Suppressor macrophage (primary cell): ENCODE data around the gene JMJD4.

Source experiments
- DNase-seq, 4 experiments: peaks; one replicate each; pipeline ENCODE4 v3.0.0-alpha.2; 2020 to 2022

Gene JMJD4

DNA sequence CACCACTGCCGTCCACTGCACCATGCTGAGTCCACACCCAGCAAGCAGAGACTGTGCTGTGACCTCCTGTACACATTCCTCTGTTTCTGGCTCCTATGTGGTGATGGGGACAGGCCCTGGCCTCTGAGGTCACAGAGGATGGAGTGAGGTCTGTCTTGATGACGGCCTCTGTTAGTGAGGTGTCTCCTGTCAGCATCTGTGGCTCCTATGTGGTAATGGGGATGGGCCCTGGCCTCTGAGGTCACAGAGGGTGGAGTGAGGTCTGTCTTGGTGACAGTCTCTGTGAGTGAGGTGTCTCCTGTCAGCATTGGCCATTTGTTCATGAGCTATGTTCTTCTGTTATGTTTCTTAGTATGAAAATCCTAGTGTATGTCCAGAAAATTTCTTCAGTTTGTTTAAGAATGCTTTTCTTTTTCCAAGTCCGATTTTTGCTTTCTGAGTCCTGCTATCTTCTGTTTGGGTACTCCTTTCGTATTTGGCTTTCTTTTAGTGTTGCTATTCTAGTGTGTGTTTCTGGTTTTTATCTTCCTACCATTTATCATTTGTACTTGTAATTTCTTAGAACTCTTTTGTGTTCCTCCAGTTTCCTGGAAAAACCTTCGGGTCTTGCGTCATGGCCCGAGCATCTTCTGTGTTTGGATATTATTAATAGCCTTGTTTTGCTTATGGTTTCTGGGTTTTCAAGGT is 13.5 kb upstream of the JMJD4 start:
- DNase-seq: no peak

GRCh38 chr1:227747948-227748495 is 12.9 kb upstream of the JMJD4 start:
- DNase-seq: no peak

GRCh38 chr1:227747382-227747781 is 12.3 kb upstream of the JMJD4 start:
- DNase-seq: no peak

- no peak for DNase-seq
These were observed 11.6 kb upstream of the JMJD4 start for GRCh38 chr1:227746676-227747075.

DNA sequence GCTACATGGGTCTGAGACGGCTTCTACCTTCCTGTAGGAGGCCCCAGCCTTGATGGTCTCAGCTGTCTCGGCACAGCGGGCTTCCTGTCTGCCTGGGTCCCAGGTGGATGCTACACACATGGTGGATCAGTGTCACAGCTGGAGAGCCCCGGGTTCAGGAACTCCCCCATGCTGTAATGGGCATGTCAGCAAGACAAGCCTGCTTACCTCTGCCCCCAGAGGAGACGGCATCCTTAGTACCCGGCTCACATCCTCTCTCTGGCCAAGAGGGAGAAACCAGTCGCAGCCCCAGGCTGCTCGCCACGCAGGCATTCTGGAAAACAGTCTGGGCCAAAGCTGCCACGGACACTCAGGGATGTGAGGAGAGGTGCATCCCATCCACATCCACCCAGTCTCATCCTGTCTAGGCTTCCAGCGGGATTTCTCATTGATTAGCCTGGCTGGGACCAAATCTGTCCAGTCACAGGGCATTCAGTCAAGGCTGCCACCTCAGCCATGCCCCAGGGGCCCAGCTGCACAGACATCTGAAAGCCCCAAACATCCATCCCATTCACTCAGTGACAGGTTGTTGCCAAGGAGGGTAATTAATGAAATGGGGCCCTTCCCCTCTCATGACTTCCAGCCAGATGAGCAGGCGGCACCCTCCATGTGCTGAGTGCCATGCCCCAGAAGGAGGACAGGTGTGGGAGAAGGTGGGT is 10.6 kb upstream of the JMJD4 start:
- DNase-seq: no peak

- DNase-seq: no peak
These were observed 9.6 kb upstream of the JMJD4 start for GRCh38 chr1:227744668-227745067.

DNA sequence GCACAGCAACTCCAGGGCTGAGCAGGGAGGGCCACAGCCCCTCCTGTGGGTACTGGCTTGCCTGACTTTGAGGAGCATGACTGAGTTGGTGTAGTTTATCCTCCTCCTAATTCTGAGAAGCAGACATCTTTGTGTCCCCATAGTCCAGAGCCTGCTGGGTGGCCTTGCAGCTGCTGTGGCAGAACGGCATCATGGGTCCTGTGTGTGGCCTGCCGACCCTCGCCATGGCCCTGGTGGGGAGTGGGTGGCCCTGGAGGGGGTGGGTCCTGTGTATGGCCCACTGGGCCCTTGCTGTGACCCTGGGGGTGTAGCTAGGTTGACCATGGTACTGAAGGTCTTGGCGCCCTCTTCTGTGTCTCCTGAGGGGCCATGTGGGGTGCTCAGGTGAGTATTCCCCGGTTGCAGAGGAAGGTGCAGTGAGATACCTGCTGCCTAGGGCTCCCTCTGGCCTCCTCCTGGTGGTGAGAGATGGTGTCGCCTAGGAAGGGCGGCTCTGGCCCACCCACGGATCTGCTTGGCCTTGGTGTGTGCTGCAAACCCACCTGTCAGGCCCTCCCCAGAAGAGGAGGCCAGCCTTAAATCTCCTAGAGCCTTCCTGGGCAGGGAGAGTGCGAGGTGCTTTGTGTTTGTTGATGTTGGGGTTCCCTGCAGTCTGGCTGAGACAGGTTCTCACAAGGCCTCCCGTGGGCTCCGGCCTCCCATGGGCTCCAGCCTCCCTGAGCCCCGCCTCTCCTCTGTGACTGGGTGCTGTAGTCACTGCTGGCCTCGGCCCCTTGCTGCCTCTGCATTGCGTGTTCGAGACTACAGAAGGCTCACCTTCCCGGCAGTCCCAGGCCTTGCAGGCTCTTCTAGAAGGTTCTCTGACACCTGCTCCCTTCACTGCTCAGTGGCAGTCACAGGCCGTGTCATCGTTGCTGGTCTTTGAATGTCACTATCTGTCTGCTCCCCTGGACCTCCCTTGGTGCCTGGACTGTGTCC is 7.9 kb upstream of the JMJD4 start:
- DNase-seq: no peak

DNA sequence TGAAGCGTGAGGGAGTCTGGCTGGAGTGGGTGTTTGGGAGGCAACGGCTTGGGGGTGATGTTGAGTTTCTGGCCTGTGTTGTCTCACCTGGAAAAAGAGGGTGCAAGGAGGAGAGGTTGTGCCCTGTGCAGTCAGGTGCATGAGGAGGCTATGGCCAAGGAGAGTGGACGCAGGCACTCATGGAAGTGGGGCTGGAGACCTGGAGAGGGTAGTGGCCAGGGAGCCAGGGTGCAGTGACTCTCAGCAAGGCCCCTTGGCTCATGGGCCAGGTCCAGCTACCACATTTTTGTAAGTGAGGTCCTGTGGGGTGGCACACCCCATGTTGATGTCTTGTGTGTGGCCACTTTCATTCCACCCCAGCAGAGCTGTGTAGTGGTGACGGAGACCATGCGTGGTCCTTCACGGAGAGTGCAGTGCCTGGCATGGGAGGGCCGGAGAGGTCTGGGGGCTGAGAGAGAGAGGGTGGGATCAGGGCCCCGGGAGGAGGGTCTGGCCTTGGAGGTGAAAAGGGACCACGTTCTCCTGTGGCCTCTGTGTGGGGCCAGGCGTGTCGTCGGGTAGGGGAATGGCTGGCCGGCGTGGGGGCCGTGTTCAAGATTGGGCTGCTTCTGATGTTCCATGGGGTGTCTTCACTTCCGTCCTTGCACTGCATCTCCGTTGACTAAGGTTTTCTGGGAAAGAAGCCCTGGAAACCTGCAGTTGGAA is 6.2 kb upstream of the JMJD4 start:
- no peak for DNase-seq

DNA sequence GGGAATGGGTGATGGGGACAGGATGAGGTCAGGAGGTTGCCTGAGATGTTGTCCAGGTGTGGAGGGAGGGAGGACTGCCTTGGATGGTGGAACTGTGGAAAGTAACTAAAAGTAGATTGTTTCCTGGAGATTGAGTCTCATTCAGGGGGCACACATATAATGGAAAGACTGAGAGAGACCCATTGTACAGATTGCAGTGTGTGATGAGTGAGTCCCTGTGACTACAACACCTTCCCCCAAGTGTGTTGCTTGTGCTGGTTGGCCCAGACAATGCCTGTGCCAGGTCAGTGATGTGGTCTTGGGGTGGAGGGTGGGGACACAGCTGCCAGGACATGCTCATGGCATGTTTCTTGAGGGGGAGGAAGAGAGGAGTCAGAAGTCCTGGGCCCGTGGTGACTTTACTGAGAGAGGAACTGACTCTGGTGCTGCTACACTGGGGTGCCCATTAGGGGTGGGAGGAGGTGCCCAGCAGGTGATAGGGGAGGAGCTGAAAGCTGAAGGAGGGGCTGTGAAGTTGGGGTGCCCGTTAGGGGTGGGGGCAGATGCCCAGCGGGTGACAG is 5.4 kb upstream of the JMJD4 start:
- no peak for DNase-seq

DNA sequence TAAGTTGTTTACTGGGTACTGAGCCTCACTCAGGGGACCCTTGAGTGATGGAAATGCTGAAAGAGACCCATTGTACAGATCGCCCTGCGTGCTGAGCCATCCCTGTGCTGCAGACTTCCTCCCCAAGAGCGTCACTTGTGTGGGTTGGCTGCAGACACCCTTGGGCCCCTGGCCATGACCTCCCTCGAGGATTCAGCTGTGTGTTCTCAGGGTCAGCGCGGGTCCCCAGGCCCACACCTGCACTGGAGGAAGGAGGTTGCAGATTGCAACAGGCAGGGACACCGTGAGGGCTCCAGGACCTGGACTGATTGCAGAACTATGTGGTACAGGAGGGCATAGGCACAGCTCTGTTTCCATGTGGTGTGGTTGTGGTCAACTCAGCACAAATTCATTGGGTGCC is 4.5 kb upstream of the JMJD4 start:
- DNase-seq: no peak

DNA sequence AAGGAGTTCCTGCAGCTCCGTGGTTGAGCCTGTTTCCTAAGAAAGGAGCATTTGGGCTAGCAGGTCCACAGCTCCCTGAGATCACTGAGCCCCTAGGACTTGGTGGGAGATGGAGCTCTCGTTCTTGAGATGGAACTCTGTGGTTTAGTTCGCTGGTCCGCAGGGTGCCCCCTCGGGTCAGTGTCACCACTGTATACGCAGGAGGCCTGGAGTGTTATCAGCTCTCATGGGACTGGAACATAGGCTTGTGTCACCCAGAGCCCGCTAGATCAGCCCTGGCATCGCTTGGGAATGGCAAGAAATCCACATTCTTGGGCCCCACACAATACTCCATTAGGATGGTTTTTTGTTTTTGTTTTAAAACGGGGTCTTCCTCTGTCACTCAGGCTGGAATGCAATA is 3.7 kb upstream of the JMJD4 start:
- DNase-seq: no peak

GRCh38 chr1:227736814-227737432 is 1.8 kb upstream of the JMJD4 start:
- DNase-seq: no peak

DNA sequence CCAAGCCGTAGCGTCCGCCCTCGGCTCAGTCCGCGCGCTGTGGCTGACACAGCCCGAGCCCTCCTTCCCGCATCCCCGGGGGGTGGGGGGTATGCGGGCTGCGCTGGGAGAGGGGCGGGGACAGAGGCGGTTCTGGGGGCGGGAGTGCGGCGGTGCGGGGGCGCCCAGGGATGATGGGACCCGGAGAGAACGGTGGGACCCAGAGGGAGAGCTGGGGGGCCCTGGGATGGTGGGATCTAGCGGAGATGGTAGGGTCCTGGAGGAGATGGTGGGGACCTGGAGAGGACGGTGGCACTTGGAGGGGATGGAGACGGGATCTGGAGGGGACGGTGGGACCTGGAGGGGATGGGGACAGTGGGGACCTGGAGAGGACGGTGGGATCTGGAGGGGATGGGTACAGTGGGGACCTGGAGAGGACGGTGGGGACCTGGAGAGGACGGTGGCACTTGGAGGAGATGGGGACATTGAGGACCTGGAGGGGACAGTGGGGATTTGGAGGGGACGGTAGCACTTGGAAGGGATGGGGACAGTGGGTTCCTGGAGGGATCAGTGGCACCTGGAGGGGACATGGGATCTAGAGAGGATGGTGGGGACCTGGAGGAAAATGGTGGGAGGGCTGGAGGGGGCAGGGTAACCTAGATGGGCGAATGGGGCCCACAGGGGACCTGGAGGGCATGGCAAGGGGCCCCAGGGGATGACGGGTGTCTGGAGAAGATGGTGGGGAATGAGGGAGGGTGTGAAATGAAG is 610 bp upstream of the JMJD4 start:
- DNase-seq: no peak

DNA sequence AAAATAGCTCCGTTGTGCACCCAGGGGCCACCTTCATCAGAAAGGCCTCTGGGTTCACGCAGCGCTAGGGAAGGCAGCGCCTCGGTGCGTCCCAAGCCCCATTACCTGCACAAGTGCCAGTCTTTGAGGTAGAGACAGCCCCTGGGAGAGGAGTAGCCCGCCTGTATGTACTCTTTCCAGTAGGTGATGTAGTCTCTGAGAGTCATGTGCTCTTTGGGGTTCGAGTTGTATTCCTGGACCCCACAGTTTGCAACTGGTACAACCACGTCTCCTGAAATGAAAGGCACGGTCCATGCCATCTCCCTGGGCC is 601 bp downstream of the JMJD4 start:
- DNase-seq: no peak

DNA sequence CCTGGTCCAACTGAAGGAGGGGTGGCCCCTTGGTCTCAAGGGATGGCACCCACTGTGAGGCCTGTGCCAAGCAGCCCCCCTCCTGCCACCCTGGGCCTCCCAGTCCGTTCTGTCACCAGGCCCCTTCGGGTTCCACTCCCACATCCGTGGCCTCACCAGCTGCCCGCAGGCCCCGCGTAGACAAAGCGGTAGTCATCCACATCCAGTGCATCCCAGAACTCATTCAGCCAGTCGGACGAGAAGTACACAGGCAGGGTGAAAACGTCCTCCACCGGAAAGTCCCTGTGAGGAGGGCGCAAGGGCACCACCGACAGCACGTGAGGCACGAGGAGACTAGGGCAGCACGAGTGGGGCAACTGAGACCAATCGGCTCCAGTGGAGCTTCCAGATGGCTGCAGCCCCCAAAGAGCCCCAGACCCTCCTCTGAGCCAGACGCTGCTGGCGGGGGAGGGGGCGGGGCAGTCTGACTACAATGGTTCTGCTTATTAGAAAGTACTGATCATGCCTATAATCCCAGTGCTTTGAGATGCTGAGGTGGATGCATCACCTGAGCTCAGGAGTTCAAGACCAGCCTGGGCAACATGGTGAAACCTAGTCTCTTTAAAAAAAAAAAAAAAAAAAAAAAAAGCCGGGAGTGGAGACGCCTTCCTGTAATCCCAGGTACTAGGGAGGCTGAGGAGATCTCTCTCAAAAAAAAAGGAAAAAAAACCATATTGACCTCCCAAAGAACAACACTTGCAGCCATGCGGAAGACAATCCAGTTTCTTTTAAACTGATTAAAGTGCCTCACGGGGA is 1.2 kb downstream of the JMJD4 start:
- no peak for DNase-seq

GRCh38 chr1:227733309-227733705 is 1.8 kb downstream of the JMJD4 start:
- no peak for DNase-seq

- no peak for DNase-seq
These were observed 2.4 kb downstream of the JMJD4 start for GRCh38 chr1:227732586-227733308.

DNA sequence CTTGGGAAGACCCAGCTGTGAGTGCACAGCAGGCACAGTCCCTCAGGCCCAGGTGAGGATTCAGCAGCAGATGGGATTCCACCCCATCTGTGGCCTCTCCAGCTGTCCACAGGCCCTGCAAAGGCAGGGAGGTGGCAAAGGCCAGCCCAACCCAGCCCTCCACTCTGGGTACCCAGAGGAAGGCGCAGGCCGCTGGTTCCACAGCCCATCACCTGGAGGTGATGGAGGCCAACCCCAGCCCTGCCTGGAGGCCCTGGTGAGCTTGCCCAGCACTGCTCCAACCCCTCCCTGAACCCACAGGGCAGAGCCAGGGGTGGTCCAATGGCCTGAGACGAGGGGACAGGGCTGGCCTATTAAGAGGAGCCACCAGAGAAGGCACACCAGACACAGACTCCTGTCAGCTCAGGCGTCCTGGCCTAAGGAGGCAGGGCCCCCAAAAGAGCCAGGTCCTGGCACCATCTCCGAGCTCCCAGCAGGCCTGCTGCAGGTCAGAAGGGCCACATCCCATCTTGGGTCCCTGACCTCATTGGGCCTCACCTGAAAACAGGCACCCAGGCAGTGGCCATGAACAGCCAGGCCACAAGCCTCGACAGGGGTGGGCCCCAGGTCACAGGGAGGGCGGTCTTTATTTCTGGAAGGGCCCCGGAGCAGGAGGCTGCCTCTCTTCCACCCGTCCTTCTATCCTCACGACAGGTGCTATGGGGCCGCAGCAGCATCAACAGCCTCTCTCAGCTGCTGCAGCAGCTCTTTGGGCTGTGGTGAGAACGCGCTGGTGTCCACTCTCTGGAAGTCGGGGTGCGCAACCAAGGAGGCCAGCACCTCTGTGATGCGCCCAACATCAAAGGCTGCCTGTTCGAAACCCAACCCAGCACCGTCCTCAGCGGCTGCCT is 3.2 kb downstream of the JMJD4 start:
- DNase-seq: no peak
